Measurements from ENCODE around the gene GEMIN8.

- TF ChIP-seq CTCF (conservative IDR thresholded peaks at IDR 0.05; ENCODE audit: low read length): no peak
- TF ChIP-seq EZH2phosphoT487 (IDR thresholded peaks at IDR 0.05; ENCODE audit: borderline replicate concordance, low read depth, low read length): no peak
These were observed 63.5 kb downstream of the GEMIN8 start for GRCh38 chrX:13966071-13966792.

Data from OCI-LY7 (cell line).